WTC11 (cell line): ENCODE results near the gene F13B. TPM values are rescaled to one million over a fixed set of nuclear protein-coding genes. Genes with fewer than 3 reads are reported as not detected.

Experiments
- ATAC-seq: fragments of 200-7000 bp; cut with Tn5 transposase; 2 replicates; pipeline ENCODE4 v1.10.0; 2021; ENCODE audit warnings: mild to moderate bottlenecking, moderate library complexity
- CTCF ChIA-PET: fragments of 300-600 bp; sonication (Branson Sonifier 250); formaldehyde crosslinking; loops from one replicate; lab custom pipeline; 2021; ENCODE audit warnings: antibody characterized with exemption; lab: Charles Lee
- POLR2A ChIA-PET: fragments of 350-600 bp; sonication (Branson Sonifier 250); formaldehyde crosslinking; loops from one replicate; lab custom pipeline; 2021; ENCODE audit warnings: antibody characterized with exemption; lab: Charles Lee
- DNase-seq: peaks from one replicate; pipeline ENCODE4 v3.0.0; 2021; ENCODE audit warnings: low spot score
- H3K27ac Mint-ChIP-seq: 2 replicates; pipeline ENCODE4 v1.8.0; 2021; ENCODE audit warnings: mixed read lengths
- H3K27me3 Mint-ChIP-seq: 2 replicates; pipeline ENCODE4 v1.8.0; 2021; ENCODE audit warnings: low read depth, mild to moderate bottlenecking, moderate library complexity, mixed read lengths
- H3K36me3 Mint-ChIP-seq: 2 replicates; pipeline ENCODE4 v1.8.0; 2021; ENCODE audit warnings: mixed read lengths
- H3K4me1 Mint-ChIP-seq: 2 replicates; pipeline ENCODE4 v1.8.0; 2022; ENCODE audit warnings: mixed read lengths
- H3K4me3 Mint-ChIP-seq: 2 replicates; pipeline ENCODE4 v1.8.0; 2021; ENCODE audit warnings: mild to moderate bottlenecking, moderate library complexity, mixed read lengths
- H3K9me3 Mint-ChIP-seq: 2 replicates; pipeline ENCODE4 v1.8.0; 2021; ENCODE audit warnings: mixed read lengths
- AR ChIP-seq: fragments of 250-450 bp; sonication (Bioruptor Pico); IDR thresholded peaks from 2 replicates; pipeline ENCODE4 v1.9.0; 2021; ENCODE audit warnings: mild to moderate bottlenecking
- ARID4B ChIP-seq: sonication (generic); formaldehyde crosslinking; IDR thresholded peaks from 2 replicates; pipeline ENCODE4 v1.8.0; 2023; ENCODE audit warnings: missing genetic modification reagents, mild to moderate bottlenecking, borderline replicate concordance
- E2F5 ChIP-seq: sonication (generic); formaldehyde crosslinking; IDR thresholded peaks from 2 replicates; pipeline ENCODE4 v1.8.1; 2022; ENCODE audit warnings: mild to moderate bottlenecking, moderate library complexity, missing genetic modification reagents
- EMX1 ChIP-seq: fragments of 250-450 bp; sonication (Bioruptor Pico); IDR thresholded peaks from 2 replicates; pipeline ENCODE4 v1.8.0; 2021; ENCODE audit warnings: mild to moderate bottlenecking
- FOXJ3 ChIP-seq: sonication (generic); formaldehyde crosslinking; IDR thresholded peaks from 2 replicates; pipeline ENCODE4 v1.9.0; 2021; ENCODE audit warnings: missing genetic modification reagents, mild to moderate bottlenecking, borderline replicate concordance
- MAX ChIP-seq: sonication (generic); formaldehyde crosslinking; IDR thresholded peaks from 2 replicates; pipeline ENCODE4 v1.8.0; 2022; ENCODE audit warnings: mild to moderate bottlenecking, missing genetic modification reagents
- MLX ChIP-seq: sonication (generic); formaldehyde crosslinking; IDR thresholded peaks from 2 replicates; pipeline ENCODE4 v1.8.1; 2023; ENCODE audit warnings: mild to moderate bottlenecking, missing genetic modification reagents, moderate library complexity
- NFATC4 ChIP-seq: fragments of 250-450 bp; sonication (Bioruptor Pico); IDR thresholded peaks from 2 replicates; pipeline ENCODE4 v1.9.0; 2021; ENCODE audit warnings: mild to moderate bottlenecking
- NFE2L1 ChIP-seq: sonication (generic); formaldehyde crosslinking; IDR thresholded peaks from 2 replicates; pipeline ENCODE4 v1.8.1; 2023; ENCODE audit warnings: missing genetic modification reagents
- SOX15 ChIP-seq: fragments of 250-450 bp; sonication (Bioruptor Pico); IDR thresholded peaks from 2 replicates; pipeline ENCODE4 v1.9.0; 2021; ENCODE audit warnings: mild to moderate bottlenecking
- SP1 ChIP-seq: sonication (generic); formaldehyde crosslinking; conservative IDR thresholded peaks from 2 replicates; pipeline ENCODE4 v1.8.1; 2022; ENCODE audit warnings: missing genetic modification reagents
- USF1 ChIP-seq: sonication (generic); formaldehyde crosslinking; IDR thresholded peaks from 2 replicates; pipeline ENCODE4 v1.8.0; 2022; ENCODE audit warnings: mild to moderate bottlenecking, missing genetic modification reagents
- ZNF138 ChIP-seq: sonication (generic); formaldehyde crosslinking; conservative IDR thresholded peaks from 2 replicates; pipeline ENCODE4 v1.8.1; 2022; ENCODE audit warnings: mild to moderate bottlenecking, moderate library complexity, missing genetic modification reagents
- ZNF423 ChIP-seq: fragments of 250-450 bp; sonication (Bioruptor Pico); IDR thresholded peaks from 2 replicates; pipeline ENCODE4 v2.1.2; 2022; ENCODE audit warnings: mild to moderate bottlenecking, moderate library complexity
- total RNA-seq: library from RNA; stranded (reverse); gene quantifications from 3 replicates; pipeline ENCODE4 v1.2.3, GENCODE V29; 2021
- TF ChIP-seq, protein P1 (sequence below): sonication (generic); formaldehyde crosslinking; IDR thresholded peaks from 2 replicates; pipeline ENCODE4 v1.8.1; 2023; ENCODE audit warnings: mild to moderate bottlenecking, moderate library complexity, missing genetic modification reagents
- TF ChIP-seq, protein P2 (sequence below): sonication (generic); formaldehyde crosslinking; IDR thresholded peaks from 2 replicates; pipeline ENCODE4 v1.8.1; 2022; ENCODE audit warnings: low read depth, mild to moderate bottlenecking, moderate library complexity, missing genetic modification reagents, borderline replicate concordance
- TF ChIP-seq, protein P3 (sequence below): fragments of 200-600 bp; IDR thresholded peaks from 2 replicates; pipeline ENCODE4 v1.8.0; 2022; ENCODE audit warnings: antibody characterized with exemption
- TF ChIP-seq, protein P4 (sequence below): fragments of 250-450 bp; sonication (Bioruptor Pico); IDR thresholded peaks from 2 replicates; pipeline ENCODE4 v1.9.0; 2021; ENCODE audit warnings: mild to moderate bottlenecking, borderline replicate concordance

The F13B gene
- total RNA-seq, 1 experiment from 2014 or later, result not detected

- TF ChIP-seq, protein P1, sequence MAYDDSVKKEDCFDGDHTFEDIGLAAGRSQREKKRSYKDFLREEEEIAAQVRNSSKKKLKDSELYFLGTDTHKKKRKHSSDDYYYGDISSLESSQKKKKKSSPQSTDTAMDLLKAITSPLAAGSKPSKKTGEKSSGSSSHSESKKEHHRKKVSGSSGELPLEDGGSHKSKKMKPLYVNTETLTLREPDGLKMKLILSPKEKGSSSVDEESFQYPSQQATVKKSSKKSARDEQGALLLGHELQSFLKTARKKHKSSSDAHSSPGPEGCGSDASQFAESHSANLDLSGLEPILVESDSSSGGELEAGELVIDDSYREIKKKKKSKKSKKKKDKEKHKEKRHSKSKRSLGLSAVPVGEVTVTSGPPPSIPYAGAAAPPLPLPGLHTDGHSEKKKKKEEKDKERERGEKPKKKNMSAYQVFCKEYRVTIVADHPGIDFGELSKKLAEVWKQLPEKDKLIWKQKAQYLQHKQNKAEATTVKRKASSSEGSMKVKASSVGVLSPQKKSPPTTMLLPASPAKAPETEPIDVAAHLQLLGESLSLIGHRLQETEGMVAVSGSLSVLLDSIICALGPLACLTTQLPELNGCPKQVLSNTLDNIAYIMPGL (CRISPR knock-in tag), result no peak
- no peak for TF ChIP-seq ZNF423 (CRISPR knock-in tag)
- TF ChIP-seq ARID4B, result no peak
- no peak for TF ChIP-seq USF1 (CRISPR knock-in tag)
- no peak for TF ChIP-seq ZNF138
- no peak for TF ChIP-seq FOXJ3 (CRISPR knock-in tag)
- no peak for TF ChIP-seq AR
- TF ChIP-seq, protein P2, sequence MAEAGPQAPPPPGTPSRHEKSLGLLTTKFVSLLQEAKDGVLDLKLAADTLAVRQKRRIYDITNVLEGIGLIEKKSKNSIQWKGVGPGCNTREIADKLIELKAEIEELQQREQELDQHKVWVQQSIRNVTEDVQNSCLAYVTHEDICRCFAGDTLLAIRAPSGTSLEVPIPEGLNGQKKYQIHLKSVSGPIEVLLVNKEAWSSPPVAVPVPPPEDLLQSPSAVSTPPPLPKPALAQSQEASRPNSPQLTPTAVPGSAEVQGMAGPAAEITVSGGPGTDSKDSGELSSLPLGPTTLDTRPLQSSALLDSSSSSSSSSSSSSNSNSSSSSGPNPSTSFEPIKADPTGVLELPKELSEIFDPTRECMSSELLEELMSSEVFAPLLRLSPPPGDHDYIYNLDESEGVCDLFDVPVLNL, result no peak
- TF ChIP-seq EMX1 (CRISPR knock-in tag), result no peak
- no peak for TF ChIP-seq MLX
- no peak for TF ChIP-seq E2F5 (CRISPR knock-in tag)
Measured at GRCh38 chr1:197076585-197076984, 9.5 kb upstream of the F13B start (continued).

DNA sequence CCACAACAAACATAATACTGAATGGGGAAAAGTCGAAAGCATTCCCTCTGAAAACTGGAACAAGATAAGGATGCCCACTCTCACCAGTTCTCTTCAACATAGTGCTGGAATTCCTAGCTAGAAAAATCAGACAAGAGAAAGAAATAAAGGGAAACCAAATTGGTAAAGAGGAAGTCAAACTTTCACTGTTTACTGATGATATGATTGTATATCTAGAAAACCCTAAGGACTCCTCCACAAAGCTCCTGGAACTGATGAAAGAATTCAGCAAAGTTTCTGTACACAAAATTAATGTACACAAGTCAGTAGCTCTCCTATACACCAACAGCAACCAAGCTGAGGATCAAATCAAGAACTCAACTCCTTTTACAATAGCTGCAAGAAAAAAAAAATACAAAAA lies 6.9 kb upstream of the F13B start:
- CTCF ChIA-PET, result interaction anchor here (0.9 kb wide), 1 partner anchor 282 kb away, joined by 3 read pairs; no protein-coding TSS in a partner anchor
- no peak for TF ChIP-seq SP1
- no peak for TF ChIP-seq ZNF423 (CRISPR knock-in tag)
- no peak for TF ChIP-seq NFE2L1 (CRISPR knock-in tag)
- TF ChIP-seq MAX (CRISPR knock-in tag), result no peak
- TF ChIP-seq NFATC4, result no peak
- no peak for TF ChIP-seq SOX15 (CRISPR knock-in tag)
- TF ChIP-seq, protein P3, sequence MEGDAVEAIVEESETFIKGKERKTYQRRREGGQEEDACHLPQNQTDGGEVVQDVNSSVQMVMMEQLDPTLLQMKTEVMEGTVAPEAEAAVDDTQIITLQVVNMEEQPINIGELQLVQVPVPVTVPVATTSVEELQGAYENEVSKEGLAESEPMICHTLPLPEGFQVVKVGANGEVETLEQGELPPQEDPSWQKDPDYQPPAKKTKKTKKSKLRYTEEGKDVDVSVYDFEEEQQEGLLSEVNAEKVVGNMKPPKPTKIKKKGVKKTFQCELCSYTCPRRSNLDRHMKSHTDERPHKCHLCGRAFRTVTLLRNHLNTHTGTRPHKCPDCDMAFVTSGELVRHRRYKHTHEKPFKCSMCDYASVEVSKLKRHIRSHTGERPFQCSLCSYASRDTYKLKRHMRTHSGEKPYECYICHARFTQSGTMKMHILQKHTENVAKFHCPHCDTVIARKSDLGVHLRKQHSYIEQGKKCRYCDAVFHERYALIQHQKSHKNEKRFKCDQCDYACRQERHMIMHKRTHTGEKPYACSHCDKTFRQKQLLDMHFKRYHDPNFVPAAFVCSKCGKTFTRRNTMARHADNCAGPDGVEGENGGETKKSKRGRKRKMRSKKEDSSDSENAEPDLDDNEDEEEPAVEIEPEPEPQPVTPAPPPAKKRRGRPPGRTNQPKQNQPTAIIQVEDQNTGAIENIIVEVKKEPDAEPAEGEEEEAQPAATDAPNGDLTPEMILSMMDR, result no peak
- TF ChIP-seq, protein P4, sequence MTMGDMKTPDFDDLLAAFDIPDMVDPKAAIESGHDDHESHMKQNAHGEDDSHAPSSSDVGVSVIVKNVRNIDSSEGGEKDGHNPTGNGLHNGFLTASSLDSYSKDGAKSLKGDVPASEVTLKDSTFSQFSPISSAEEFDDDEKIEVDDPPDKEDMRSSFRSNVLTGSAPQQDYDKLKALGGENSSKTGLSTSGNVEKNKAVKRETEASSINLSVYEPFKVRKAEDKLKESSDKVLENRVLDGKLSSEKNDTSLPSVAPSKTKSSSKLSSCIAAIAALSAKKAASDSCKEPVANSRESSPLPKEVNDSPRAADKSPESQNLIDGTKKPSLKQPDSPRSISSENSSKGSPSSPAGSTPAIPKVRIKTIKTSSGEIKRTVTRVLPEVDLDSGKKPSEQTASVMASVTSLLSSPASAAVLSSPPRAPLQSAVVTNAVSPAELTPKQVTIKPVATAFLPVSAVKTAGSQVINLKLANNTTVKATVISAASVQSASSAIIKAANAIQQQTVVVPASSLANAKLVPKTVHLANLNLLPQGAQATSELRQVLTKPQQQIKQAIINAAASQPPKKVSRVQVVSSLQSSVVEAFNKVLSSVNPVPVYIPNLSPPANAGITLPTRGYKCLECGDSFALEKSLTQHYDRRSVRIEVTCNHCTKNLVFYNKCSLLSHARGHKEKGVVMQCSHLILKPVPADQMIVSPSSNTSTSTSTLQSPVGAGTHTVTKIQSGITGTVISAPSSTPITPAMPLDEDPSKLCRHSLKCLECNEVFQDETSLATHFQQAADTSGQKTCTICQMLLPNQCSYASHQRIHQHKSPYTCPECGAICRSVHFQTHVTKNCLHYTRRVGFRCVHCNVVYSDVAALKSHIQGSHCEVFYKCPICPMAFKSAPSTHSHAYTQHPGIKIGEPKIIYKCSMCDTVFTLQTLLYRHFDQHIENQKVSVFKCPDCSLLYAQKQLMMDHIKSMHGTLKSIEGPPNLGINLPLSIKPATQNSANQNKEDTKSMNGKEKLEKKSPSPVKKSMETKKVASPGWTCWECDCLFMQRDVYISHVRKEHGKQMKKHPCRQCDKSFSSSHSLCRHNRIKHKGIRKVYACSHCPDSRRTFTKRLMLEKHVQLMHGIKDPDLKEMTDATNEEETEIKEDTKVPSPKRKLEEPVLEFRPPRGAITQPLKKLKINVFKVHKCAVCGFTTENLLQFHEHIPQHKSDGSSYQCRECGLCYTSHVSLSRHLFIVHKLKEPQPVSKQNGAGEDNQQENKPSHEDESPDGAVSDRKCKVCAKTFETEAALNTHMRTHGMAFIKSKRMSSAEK (CRISPR knock-in tag), result no peak

More for the DNA sequence above, 6.9 kb upstream of the F13B start:
- H3K4me1 Mint-ChIP-seq, result no peaks in the 10 kb centered on the region
- DNase-seq (no peak), ATAC-seq (no peak)
- POLR2A ChIA-PET, result no interaction called here
- no peak overlapping the region for H3K27ac Mint-ChIP-seq
- H3K4me3 Mint-ChIP-seq, result no peak overlapping the region
- peaks cover 5% of the 10 kb centered on the region for H3K36me3 Mint-ChIP-seq
- peaks cover 33% of the 10 kb centered on the region for H3K9me3 Mint-ChIP-seq
- no peaks in the 10 kb centered on the region for H3K27me3 Mint-ChIP-seq
